Stimulated activated CD4-positive, alpha-beta T cell treated with anti-CD3 and anti-CD28 coated beads, Interleukin-2, amount 100 ng/mL, for 48 hours (primary cell): ENCODE data around the gene MAPKBP1.
A peak's percentile ranks its signal among the peaks of the same experiment; 100 is the strongest.

ENCODE experiments used
- DNase-seq, 2 donors: peaks; one replicate each; pipeline ENCODE4 v3.0.0-alpha.2; 2020

Gene MAPKBP1

GRCh38 chr15:41829959-41830646, 55.8 kb downstream of the MAPKBP1 start:
- no peak for DNase-seq

DNA sequence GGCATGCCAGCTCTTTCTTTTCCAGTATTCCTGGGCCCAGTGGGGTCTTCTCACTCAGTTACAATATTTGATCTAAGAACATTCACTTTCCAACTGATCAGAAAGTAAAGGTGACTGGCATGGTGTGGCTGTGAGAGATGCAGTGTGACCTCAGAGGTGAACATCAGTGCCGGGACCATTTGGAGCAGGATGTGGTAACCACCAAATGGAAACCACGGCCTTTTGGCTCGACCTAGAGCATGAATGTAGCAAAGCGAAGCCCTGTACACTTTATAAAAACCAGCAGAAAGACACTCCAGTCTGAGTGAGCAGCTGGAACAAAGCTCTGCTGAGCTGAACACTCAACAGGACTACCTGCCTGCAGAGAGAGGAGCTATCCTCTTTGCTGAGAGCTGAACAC, 57.0 kb downstream of the MAPKBP1 start:
- peak; percentile 8 to 22 for DNase-seq

- DNase-seq = no peak
Observed at GRCh38 chr15:41832208-41832607, 57.9 kb downstream of the MAPKBP1 start.

GRCh38 chr15:41832875-41833274, 58.6 kb downstream of the MAPKBP1 start:
- DNase-seq = no peak

DNA sequence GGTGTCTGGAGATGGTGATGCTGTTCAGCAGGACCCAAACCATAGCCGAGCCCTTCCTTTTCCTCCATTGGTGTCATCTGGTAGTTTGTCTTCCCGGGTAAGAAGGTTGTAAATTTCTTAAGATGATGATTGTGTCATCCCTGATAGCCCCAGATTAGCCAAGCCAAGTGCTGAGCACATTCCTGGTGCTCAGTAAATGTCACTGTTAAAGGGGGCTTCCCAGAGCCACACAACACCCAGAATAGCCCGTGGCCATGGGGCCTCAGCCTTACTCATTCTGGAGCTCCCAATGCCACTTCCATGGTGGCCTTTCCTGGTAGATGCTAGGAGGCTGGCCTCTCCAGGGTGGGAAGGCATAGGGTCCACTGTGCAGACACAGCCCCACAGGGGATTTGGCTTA, 59.8 kb downstream of the MAPKBP1 start:
- DNase-seq = no peak

- no peak for DNase-seq
Observed at GRCh38 chr15:41836073-41836472, 61.8 kb downstream of the MAPKBP1 start.

- no peak for DNase-seq
Observed at GRCh38 chr15:41836713-41837454, 62.6 kb downstream of the MAPKBP1 start.

DNA sequence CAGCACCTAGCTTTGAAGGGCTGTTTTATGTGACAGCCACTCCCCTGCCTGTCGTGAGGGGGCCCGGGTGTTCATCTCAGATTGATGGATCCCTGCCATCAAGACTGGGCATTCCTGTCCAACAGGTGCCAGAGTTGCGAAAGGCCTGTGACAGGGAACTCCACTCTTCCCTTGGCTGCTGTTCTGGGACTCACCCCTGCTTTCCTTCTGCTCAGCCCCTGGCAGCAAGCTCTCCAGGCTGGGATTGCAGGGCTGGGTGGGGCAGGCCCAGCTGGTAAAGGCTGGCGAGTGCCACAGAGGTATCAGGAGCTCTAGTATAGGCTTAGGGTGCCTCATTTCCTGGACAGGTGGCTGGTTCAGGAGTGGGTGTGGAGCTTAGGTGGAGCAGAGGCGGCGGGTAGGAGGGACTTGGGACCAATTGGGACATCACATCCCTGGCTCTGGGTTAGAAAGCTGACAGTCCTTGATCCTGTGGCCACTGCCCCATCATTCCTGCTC, 64.2 kb downstream of the MAPKBP1 start, which contains the start of gene PLA2G4B:
PLA2G4B (plus strand) TSS at position 448 of the 498 bp plus-strand sequence. CDS start 67 bp downstream, outside the sequence.
- no peak for DNase-seq

DNA sequence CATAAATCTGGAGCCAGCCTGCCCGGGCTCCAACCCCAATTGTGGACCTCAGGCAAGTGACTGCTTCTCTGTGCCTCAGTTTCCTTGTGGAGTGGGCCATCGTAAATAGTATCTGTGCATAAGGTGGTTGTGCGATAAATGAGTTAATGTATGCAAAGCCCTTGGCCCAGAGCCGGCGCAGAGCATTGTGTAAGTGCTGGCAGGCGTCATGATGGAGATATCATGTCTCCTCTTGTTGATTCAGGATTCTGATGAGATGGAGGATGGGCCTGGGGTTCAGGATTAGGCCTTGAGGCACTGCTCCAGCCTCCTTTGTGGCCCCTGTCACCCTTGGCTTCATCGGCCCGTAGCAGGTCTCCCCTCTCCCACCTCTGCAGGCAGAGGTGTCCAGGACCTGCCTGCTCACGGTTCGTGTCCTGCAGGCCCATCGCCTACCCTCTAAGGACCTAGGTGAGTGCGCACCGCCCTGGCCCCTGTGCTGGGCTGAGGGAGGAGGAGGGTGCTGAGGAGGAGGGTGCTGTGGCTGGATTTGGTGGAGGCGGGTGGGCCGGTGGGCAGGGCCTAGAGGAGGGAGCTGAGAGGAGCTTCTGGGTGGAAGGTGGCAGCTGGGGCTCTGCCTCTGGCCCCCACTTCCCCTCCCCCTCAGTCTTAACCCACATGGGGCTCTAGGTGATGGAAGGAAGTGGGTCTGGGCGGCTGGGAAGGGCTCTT, 65.7 kb downstream of the MAPKBP1 start:
- no peak for DNase-seq

GRCh38 chr15:41840673-41841072, 66.4 kb downstream of the MAPKBP1 start:
- DNase-seq = no peak

- no peak for DNase-seq
Observed at GRCh38 chr15:41841131-41841530, 66.8 kb downstream of the MAPKBP1 start.

- DNase-seq = no peak
Observed at GRCh38 chr15:41842229-41842628, 67.9 kb downstream of the MAPKBP1 start.

- no peak for DNase-seq
Observed at GRCh38 chr15:41843571-41843970, 69.3 kb downstream of the MAPKBP1 start.

DNA sequence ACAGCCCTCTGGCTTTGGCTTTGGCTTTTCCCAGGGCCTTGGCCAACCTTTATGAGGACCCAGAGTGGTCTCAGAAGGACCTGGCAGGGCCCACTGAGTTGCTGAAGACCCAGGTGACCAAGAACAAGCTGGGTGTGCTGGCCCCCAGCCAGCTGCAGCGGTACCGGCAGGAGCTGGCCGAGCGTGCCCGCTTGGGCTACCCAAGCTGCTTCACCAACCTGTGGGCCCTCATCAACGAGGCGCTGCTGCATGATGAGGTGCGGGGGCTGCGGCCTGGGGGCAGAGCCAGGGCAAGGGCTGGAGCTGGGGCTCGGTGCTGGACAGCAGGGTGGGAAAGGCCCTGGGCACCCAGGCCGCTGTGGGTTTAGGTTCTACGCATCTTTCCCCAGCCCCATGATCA, 70.5 kb downstream of the MAPKBP1 start:
- no peak for DNase-seq

GRCh38 chr15:41847206-41847605, 72.9 kb downstream of the MAPKBP1 start:
- no peak for DNase-seq

GRCh38 chr15:41847981-41848380, 73.7 kb downstream of the MAPKBP1 start:
- no peak for DNase-seq

DNA sequence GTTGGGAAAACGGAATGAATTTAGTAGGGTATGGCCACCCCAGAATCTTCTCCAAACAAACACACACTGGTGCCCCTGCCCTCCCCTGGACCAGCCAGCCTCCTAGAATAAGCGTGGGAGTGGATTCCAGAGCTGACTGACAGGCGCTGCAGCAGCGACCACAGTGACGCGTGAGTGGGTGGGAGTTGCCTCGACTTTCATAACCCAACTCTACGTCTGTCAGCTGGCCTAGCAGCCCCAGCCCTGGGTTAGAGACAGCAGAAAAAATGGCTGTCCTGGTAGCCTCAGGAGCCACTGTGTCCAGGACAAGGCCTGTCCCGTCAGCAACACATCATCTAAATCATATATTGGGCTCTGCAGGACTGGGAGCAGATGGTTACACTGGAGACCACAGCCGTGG, 74.3 kb downstream of the MAPKBP1 start:
- DNase-seq = peak; percentile 36 to 43

GRCh38 chr15:41849204-41849603, 74.9 kb downstream of the MAPKBP1 start:
- no peak for DNase-seq

- no peak for DNase-seq
Observed at GRCh38 chr15:41849861-41850260, 75.6 kb downstream of the MAPKBP1 start.

- no peak for DNase-seq
Observed at GRCh38 chr15:41850482-41851166, 76.3 kb downstream of the MAPKBP1 start.

- no peak for DNase-seq
Observed at GRCh38 chr15:41851167-41851523, 76.9 kb downstream of the MAPKBP1 start.

GRCh38 chr15:41851755-41852370, 77.6 kb downstream of the MAPKBP1 start:
- DNase-seq = no peak
